ENCODE data around the gene SLC25A27. TPM values are rescaled to one million over a fixed set of nuclear protein-coding genes. Genes with fewer than 3 reads are reported as not detected.

The SLC25A27 gene
- polyA plus RNA-seq, 1 donor (not counting 4 experiments of a cell fraction or from before 2014, with no cell fraction given) = 10.4 TPM

DNA sequence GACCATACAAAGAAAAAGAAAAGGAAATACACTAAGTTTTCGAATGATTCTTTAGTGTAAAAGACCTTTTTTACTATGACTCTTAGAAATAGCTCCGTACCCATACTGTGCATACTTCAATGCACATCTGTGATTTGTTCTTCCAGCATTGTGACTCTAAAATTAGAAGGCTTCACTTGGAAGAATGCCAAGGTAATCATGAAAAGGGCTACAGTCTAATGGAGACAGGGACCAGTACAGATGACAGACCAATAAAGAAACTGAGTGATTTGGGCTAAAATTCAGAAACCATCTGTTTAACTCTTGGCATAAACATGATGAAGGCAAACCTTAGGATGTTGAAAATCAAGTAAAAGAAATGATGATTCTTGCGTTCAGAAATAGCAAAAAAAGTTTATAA is 46.4 kb upstream of the SLC25A27 start:
- Histone ChIP-seq H3K27ac (ENCODE audit: control insufficient read depth, insufficient read depth, low read length) (no peak overlapping the region), H3K4me1 (ENCODE audit: control insufficient read depth, extremely low read depth, insufficient read depth, low read length) (no peaks in the 10 kb centered on the region), H3K27me3 (ENCODE audit: control insufficient read depth, extremely low read depth, insufficient read depth, low read length) (no peaks in the 10 kb centered on the region), H3K79me2 (ENCODE audit: control insufficient read depth, insufficient read depth, low read length) (no peaks in the 10 kb centered on the region), H3K9ac (ENCODE audit: control insufficient read depth, extremely low read depth, insufficient read depth, low read length) (no peak overlapping the region), H3K9me3 (ENCODE audit: control insufficient read depth, low read depth, low read length) (no peaks in the 10 kb centered on the region), H3K4me3 (ENCODE audit: control insufficient read depth in 2 of 3, extremely low read depth in 1 of 3, insufficient read depth in 2 of 3, low read depth in 1 of 3, low read length in 3 of 3) (no peak overlapping the region), H3K36me3 (ENCODE audit: control insufficient read depth in 2 of 2, extremely low read depth in 1 of 2, insufficient read depth in 2 of 2, low read length in 2 of 2) (no peaks in the 10 kb centered on the region), H3K9me1 (ENCODE audit: control insufficient read depth, extremely low read depth, insufficient read depth, low read length) (no peaks in the 10 kb centered on the region), H2AFZ (ENCODE audit: control insufficient read depth, low read length) (no peak overlapping the region), H3K4me2 (ENCODE audit: control insufficient read depth, extremely low read depth, insufficient read depth, low read depth, low read length) (no peak overlapping the region), H4K20me1 (ENCODE audit: control insufficient read depth, extremely low read depth, insufficient read depth, low read length) (no peaks in the 10 kb centered on the region)
- dilution Hi-C loops (cut with MboI; ENCODE audit: extremely low pct_ligation_motif_present, low sequenced_read_pairs) = no loop called here
- FAIRE-seq = no peak
- no peak for DNase-seq (ENCODE audit: low read depth, low spot score)
- no peak for TF ChIP-seq EZH2 (IDR thresholded peaks at IDR 0.05; ENCODE audit: low read length)
- TF ChIP-seq, protein P1, sequence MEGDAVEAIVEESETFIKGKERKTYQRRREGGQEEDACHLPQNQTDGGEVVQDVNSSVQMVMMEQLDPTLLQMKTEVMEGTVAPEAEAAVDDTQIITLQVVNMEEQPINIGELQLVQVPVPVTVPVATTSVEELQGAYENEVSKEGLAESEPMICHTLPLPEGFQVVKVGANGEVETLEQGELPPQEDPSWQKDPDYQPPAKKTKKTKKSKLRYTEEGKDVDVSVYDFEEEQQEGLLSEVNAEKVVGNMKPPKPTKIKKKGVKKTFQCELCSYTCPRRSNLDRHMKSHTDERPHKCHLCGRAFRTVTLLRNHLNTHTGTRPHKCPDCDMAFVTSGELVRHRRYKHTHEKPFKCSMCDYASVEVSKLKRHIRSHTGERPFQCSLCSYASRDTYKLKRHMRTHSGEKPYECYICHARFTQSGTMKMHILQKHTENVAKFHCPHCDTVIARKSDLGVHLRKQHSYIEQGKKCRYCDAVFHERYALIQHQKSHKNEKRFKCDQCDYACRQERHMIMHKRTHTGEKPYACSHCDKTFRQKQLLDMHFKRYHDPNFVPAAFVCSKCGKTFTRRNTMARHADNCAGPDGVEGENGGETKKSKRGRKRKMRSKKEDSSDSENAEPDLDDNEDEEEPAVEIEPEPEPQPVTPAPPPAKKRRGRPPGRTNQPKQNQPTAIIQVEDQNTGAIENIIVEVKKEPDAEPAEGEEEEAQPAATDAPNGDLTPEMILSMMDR (optimal IDR thresholded peaks at IDR 0.05 in 1 of 3, IDR thresholded peaks at IDR 0.05 in 1 of 3, conservative IDR thresholded peaks at IDR 0.05 in 1 of 3; ENCODE audit: extremely low read depth in 1 of 3, insufficient read depth in 2 of 3, low read length in 3 of 3) = no peak

DNA sequence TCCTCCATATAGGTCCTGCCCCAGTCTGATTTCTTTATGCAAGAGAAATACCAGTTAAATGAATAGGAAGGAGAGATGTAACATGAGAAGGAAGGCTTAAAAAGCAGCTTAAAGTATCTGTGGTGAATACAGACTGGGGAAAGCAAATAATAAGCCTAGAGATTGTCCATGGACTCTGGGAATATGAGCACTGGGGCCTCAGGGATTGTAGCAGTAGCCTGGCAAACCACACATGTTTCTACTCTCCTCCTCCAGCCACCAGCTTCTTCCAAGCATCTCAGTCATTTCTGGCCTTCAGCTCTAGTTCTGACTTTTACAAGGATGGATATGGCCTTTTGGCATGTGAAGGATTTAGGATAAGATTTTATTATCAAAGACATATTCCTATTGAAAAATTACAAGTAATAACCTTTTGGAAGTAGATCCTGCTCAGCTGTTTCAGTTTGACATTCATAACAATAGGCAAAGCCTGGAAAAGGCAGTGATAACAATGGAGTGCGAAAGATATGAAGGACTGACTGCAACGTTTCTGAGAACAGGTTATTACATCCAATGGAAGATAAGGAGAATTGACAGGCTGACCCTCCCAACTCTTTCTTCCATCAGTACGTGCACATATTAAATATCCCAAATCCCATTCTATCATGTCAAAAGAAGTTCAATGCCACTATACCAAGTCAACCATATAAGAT is 41.8 kb upstream of the SLC25A27 start:
- no peak for DNase-seq (ENCODE audit: low read depth, low spot score)
- FAIRE-seq = no peak
- Histone ChIP-seq H3K36me3 (ENCODE audit: control insufficient read depth in 2 of 2, extremely low read depth in 1 of 2, insufficient read depth in 2 of 2, low read length in 2 of 2) (no peaks in the 10 kb centered on the region), H3K27ac (ENCODE audit: control insufficient read depth, insufficient read depth, low read length) (no peak overlapping the region), H2AFZ (ENCODE audit: control insufficient read depth, low read length) (no peak overlapping the region), H3K79me2 (ENCODE audit: control insufficient read depth, insufficient read depth, low read length) (no peaks in the 10 kb centered on the region), H3K9ac (ENCODE audit: control insufficient read depth, extremely low read depth, insufficient read depth, low read length) (no peak overlapping the region), H3K4me1 (ENCODE audit: control insufficient read depth, extremely low read depth, insufficient read depth, low read length) (no peaks in the 10 kb centered on the region), H3K4me2 (ENCODE audit: control insufficient read depth, extremely low read depth, insufficient read depth, low read depth, low read length) (no peak overlapping the region), H3K9me3 (ENCODE audit: control insufficient read depth, low read depth, low read length) (no peaks in the 10 kb centered on the region), H3K27me3 (ENCODE audit: control insufficient read depth, extremely low read depth, insufficient read depth, low read length) (no peaks in the 10 kb centered on the region), H4K20me1 (ENCODE audit: control insufficient read depth, extremely low read depth, insufficient read depth, low read length) (no peaks in the 10 kb centered on the region), H3K4me3 (ENCODE audit: control insufficient read depth in 2 of 3, extremely low read depth in 1 of 3, insufficient read depth in 2 of 3, low read depth in 1 of 3, low read length in 3 of 3) (no peak overlapping the region), H3K9me1 (ENCODE audit: control insufficient read depth, extremely low read depth, insufficient read depth, low read length) (no peaks in the 10 kb centered on the region)
- no peak for TF ChIP-seq EZH2 (IDR thresholded peaks at IDR 0.05; ENCODE audit: low read length)
- TF ChIP-seq, protein P1 (optimal IDR thresholded peaks at IDR 0.05 in 1 of 3, IDR thresholded peaks at IDR 0.05 in 1 of 3, conservative IDR thresholded peaks at IDR 0.05 in 1 of 3; ENCODE audit: extremely low read depth in 1 of 3, insufficient read depth in 2 of 3, low read length in 3 of 3) = no peak
- dilution Hi-C loops (cut with MboI; ENCODE audit: extremely low pct_ligation_motif_present, low sequenced_read_pairs) = no loop called here

Data from keratinocyte (primary cell).